Fibroblast of pulmonary artery (primary cell): ENCODE measurements around the gene ADORA3.
A peak's percentile ranks its signal among the peaks of the same experiment; 100 is the strongest.

ENCODE experiments used
- DNase-seq: peaks from one replicate; pipeline ENCODE4 v3.0.0-alpha.2; 2010; ENCODE audit warnings: low read depth
- H3K4me3 ChIP-seq: replicated peaks from 2 replicates; pipeline ENCODE4 v1.5.1; 2011; ENCODE audit warnings: low read depth, mild to moderate bottlenecking, control low read depth, low read length, moderate library complexity
- TF ChIP-seq, protein P1 (sequence below): IDR thresholded peaks from 2 replicates; pipeline ENCODE4 v1.5.1; 2011; ENCODE audit warnings: mild to moderate bottlenecking, control low read depth, low read length, inconsistent platforms; ENCODE audit errors: missing control alignments

ADORA3 gene

DNA sequence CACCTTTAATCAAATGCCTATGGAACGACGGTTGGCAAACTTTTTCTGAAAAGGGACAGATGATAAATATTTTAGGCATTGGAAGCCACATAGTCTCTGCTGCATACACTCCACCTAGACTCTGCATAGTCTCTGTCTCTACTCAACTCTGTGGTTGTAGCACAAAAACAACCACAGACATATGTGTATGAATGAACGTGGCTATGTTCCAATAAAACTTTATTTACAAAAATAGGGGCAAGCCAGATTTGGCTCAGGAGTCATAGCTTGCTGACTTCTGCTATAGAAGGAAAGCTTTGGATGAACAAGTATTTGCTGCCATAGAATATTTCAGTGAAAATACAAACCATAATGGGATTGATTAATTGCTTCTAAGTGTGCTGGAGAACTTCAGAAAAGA, 37.5 kb upstream of the ADORA3 start:
- TF ChIP-seq, protein P1, sequence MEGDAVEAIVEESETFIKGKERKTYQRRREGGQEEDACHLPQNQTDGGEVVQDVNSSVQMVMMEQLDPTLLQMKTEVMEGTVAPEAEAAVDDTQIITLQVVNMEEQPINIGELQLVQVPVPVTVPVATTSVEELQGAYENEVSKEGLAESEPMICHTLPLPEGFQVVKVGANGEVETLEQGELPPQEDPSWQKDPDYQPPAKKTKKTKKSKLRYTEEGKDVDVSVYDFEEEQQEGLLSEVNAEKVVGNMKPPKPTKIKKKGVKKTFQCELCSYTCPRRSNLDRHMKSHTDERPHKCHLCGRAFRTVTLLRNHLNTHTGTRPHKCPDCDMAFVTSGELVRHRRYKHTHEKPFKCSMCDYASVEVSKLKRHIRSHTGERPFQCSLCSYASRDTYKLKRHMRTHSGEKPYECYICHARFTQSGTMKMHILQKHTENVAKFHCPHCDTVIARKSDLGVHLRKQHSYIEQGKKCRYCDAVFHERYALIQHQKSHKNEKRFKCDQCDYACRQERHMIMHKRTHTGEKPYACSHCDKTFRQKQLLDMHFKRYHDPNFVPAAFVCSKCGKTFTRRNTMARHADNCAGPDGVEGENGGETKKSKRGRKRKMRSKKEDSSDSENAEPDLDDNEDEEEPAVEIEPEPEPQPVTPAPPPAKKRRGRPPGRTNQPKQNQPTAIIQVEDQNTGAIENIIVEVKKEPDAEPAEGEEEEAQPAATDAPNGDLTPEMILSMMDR: no peak
- H3K4me3 ChIP-seq: no peak overlapping the region
- no peak for DNase-seq

DNA sequence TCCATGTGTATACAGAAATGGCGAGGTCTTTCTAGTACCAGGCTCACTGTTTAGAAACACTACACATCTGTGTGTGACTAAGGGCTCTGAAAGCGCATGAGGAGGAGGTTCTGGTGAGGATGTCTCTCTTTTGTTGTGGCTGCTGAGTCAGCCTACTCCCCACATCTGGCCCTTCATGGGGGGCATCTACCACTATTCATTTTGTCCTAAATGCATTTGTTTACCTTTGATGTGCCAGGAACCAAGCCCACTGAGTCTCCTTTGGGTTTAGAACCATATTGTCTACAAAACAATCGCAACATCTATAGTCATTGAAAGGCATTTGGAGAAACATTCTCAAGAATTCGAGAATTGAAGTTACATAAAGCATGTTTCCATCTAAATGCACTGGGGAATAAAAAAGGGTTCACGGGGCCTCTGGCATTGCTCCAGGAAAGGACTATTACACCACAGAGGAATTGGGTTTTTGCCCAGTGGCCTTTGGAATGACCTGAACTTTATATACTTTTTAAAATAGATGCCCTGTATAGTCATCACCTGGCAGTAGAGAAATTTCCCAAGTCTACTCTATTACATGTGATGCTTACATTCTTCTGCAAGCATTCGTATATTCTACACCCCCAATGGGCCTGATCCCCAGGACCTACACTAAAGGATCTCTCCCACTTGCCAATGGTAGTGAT, 35.1 kb upstream of the ADORA3 start:
- TF ChIP-seq, protein P1: no peak
- no peak overlapping the region for H3K4me3 ChIP-seq
- DNase-seq: peak; percentile 89

DNA sequence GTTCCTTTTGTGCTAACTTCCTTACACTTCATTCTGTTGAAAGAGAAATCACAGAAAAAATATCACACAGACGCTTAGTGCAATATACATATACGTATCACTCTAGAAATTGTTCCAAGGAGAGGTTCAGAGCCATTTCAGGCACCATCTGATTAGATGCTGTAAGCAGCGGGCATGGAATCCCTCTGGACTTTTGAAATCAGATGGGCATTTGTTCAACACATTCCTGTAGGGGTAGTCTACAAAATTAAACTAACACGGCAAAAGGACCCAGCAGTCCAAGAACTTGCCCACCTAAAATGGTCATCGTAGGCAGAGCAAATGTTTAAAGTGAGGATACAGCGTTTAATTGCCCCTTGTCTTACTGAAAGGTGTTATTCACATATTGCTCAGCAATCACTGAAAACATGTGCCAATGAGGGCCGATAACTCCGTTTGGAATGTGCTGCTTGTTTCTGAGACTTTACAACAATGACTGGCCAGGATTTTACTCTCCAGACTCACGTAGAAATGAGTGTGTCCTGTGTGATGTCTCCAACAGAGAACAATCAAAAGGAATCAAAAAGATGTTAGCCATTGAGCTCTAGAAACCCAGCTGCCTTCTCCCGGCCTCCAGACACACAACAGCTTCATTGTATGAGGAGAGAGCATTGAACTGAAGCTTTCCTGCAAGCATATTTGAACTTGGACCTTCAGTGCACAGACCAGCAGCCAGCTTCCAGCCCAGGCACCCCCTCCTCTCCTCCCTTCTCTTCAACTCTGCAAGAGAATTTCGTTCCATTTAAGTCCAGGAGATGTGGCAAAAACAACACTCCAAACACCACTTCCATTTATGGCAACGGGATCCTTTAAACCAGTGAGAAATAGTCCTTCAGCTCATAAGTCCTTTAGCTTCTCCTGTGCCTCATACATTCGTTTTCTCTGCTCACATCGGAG, 32.1 kb upstream of the ADORA3 start:
- peak; percentile 13 for DNase-seq
- H3K4me3 ChIP-seq: no peak overlapping the region
- TF ChIP-seq, protein P1: no peak

DNA sequence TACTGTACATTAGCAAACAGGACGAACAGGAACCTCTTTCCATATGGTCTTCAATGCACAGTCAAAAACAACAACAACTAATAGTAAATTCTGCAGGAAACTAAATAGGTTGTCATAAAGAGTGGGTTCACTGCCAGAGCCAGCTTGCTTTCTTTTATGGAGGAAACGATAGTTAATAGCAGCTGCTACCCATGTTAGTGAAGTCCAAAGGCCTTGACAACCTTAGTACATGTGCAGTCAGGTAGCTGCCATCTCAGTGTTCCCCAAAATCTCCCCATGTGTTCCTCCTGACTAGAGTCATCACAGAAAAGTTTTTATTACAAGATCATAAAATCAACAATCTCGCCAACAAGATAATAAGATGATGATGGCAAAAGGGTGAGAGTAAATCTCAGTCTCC, 16.6 kb upstream of the ADORA3 start:
- H3K4me3 ChIP-seq: no peak overlapping the region
- TF ChIP-seq, protein P1: no peak
- no peak for DNase-seq

DNA sequence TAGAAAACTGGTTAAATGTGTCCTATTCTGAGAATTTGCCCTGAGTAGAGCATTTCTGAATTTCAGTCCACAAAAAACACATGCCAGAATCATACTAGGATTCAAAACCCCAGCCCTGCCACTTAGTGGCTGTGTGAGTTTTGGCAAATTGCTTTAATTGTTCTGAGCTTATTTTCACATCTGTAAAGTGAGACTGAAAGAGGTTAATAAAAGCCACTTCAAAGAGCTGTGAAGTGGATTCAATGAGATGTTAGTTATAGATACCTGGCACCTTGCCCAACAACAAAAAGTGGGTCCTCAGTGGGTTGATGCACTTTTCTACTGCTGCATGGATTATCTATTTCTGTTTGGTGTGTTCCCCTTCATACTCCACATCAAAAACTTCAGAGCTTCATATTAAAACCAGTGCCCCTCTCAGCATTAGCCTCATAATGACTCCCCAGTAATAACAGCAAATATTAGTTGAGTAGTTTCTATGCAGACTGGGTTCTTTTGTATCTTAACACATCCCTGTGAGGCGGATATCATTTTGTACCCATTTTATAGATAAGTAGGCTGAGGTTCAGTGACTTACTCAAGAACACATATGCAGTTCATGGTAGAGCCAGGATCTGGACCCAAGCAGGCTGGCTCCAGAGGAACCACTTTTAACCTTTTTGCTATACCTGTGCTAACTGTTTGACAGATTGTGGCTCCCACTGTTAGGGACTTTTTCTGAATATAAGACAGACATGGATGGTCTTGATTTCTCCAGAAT, 14.2 kb upstream of the ADORA3 start:
- TF ChIP-seq, protein P1: no peak
- no peak for DNase-seq
- no peak overlapping the region for H3K4me3 ChIP-seq

DNA sequence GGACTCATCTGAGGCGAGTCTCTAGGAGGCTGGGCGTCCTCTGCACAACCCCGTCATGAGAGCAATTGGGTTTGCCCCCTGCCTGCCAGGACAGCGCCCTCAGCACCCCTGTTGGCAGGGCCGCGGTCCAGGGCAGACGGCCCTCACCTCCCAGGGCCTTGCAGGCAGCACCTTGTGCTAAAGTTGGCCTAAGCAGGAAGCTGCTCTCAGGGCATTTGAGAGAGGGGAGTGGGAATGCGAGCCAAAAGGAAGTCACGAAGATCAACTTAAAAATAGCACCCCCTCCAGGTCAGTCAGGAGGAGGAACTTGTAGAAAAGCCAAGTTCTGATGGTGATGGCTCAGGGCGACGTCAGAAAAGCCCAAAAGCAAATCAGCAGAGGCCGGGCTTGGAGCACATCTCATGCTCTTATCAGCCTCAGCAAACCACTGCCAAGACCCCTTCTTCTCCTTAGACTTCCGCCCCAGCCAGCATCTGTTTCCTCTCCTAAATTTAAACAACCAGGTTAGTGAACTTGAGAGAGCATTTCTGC, 12.6 kb upstream of the ADORA3 start:
- DNase-seq: peak; percentile 89
- TF ChIP-seq, protein P1: peak; percentile 33
- peak overlapping the region; percentile 33 for H3K4me3 ChIP-seq
